GM23338 (cell line): ENCODE results near the gene TMC1.

Experiments used
- CREB1 ChIP-seq: fragments of 250-450 bp; sonication (Bioruptor Pico); IDR thresholded peaks from 2 replicates; pipeline ENCODE4 v1.5.0; 2020; ENCODE audit warnings: low read depth, mild to moderate bottlenecking, moderate library complexity
- CTCF ChIP-seq, 2 experiments: fragments of 200-600 bp in 1 of 2; sonication (generic) in 1 of 2; conservative IDR thresholded peaks; 2 replicates each; pipeline versions ENCODE4 v1.5.1 to v1.6.1; 2016 to 2017; ENCODE audit warnings: antibody characterized with exemption in 2 of 2, low read depth in 2 of 2, mild to moderate bottlenecking in 2 of 2, moderate library complexity in 1 of 2
- EZH2 ChIP-seq: fragments of 200-600 bp; sonication (generic); IDR thresholded peaks from one replicate; pipeline ENCODE4 v1.8.0; 2017; ENCODE audit warnings: antibody characterized with exemption, mild to moderate bottlenecking, low read depth; ENCODE audit not compliant: unreplicated experiment
- EZH2phosphoT487 ChIP-seq: fragments of 200-600 bp; sonication (generic); IDR thresholded peaks from one replicate; pipeline ENCODE4 v1.8.1; 2018; ENCODE audit warnings: antibody characterized with exemption; ENCODE audit not compliant: unreplicated experiment
- JUNB ChIP-seq: IDR thresholded peaks from one replicate; pipeline ENCODE4 v1.6.1; 2016; ENCODE audit warnings: antibody characterized with exemption; ENCODE audit not compliant: unreplicated experiment
- POLR2AphosphoS5 ChIP-seq: IDR thresholded peaks from 2 replicates; pipeline ENCODE4 v1.6.1; 2016; ENCODE audit warnings: antibody characterized with exemption, low read depth
- REST ChIP-seq: IDR thresholded peaks from one replicate; pipeline ENCODE4 v1.6.1; 2018; ENCODE audit warnings: antibody characterized with exemption; ENCODE audit not compliant: unreplicated experiment

- TF ChIP-seq CTCF (conservative IDR thresholded peaks at IDR 0.05; ENCODE audit: low read depth in 2 of 2) = no peak
- no peak for TF ChIP-seq JUNB
- TF ChIP-seq EZH2 = no peak
- TF ChIP-seq EZH2phosphoT487 = no peak
- no peak for TF ChIP-seq REST
- no peak for TF ChIP-seq POLR2AphosphoS5
- no peak for TF ChIP-seq CREB1 (CRISPR knock-in tag)
Measured at GRCh38 chr9:72817413-72817812, 296.0 kb downstream of the TMC1 start.
